ENCODE measurements around the gene ERCC6.

The ERCC6 gene

DNA sequence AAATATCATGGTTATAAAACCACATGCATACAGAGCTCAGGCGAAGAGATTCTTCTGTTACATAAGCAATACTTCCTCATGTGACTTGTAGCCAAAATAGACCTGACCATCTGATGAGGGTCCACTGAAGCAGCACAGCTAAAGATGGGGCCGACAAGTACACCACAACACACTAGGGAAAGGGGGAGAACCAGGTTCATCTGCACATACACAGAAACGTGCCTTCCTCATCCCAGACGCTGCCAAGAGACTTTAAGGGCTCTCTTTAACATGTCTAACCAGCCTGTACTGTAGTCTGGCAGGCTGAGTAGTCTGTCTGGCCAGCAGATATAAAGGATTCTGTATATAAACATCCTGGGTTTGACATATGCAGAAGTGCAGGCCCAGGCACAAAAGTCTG, 30.3 kb downstream of the ERCC6 start:
- DNase-seq: no peak

DNA sequence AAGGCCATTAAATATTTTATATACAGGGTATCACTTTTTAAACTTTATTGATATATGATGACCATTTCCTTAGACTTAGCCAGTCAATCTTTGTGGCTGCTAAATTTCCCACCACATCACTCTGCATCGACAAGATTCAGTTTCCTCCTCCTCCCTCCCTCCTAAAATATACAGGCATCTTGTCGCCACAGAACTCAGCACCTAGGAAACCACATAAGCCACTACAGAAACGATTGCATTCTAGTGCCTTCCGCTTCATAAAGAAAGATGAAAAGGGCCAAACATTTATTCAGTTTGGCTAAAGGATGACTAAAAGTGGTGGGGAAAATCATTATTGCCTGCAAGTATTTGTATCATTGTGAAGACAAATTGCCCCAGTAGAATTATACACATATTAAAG, 30.7 kb downstream of the ERCC6 start:
- no peak for DNase-seq

DNA sequence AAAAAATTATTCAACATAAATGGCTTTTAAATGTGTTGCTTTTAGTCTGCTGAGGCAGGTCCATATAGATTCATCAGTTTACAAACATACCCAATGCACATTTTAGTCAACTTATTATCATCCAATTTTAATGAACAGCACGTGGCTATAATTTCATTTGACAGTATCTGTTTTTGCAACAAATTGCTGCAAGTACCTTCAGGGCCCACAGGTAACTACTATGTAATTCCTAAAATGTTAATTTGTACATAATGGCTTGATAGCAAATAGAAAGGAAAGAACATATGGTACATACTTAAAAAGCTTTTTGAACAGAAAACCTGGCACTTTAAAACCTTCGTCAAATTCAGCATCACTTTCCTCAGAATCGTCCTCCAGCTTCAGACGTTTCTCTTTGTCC, 33.3 kb downstream of the ERCC6 start:
- DNase-seq: no peak

DNA sequence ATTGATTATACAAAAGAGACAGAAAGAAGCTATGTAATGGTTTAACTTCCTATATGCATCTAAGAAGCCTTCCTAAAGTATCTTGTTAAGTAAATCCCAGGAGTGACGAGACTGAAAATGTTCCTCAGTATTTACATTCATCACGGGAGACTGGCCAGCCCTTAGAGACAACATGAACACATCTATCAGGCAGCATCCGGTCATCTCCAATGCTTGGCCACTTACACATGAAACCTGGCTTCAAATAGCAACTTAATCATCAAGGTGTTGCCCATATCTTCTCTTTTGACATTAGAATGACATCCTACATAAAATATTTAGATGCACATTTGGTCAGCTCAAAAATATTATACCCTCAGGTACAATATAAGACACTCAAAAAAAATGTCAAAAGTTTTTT, 33.8 kb downstream of the ERCC6 start:
- no peak for DNase-seq

DNA sequence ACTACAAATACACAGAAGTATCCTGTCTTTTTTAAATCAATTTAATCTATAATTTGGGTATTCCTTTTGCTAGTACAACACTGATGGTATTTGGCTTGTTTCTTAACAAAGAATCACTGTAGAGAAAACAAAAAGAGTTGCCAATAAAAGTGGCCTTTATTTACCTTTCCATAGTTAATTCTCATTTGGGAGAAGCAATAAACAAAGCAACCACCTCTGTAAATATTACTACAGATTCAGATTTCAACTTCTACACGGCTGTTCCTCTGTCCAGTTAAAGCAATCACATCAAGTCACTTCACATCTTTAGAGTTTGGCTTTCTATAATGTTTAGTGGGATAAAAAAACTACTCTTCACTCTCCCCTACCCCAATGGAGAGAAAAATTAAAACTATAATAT, 34.4 kb downstream of the ERCC6 start:
- no peak for DNase-seq

DNA sequence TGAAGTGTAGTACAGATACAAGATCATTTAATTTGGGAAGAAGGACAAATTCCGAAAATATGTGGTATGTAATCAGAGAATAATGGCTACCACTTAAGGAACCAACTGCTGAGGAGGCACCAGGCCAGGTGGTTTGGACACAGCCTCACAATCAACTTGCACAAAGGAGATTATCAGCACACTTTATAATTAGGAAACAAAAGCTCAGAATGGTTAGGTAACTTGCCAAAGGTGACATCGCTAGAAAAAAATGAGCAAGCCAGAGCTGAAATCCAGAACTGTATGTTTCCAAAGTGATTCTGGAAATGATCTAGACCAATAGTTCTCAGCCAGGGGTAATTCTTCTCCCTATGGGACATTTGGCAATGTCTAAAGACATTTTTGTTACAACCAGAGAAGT, 36.6 kb downstream of the ERCC6 start:
- DNase-seq: peak; percentile 37

DNA sequence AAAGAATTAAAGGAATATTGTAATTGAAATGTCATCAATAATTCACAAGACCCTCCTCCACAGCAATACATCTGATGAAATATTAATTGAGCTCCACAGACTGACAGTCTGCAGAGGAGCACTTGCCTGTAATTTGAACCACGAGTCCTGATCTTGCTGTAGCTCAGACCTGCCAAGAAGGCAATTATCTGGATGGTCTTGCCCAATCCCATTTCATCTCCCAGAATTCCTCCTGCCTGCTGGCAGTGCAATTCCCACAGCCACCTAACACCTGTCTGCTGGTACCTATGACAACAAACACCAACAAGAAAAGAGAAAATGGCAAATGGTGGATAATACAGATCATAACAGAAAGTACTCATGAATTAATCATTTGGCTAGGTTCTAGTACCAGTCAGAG, 38.5 kb downstream of the ERCC6 start:
- no peak for DNase-seq

DNA sequence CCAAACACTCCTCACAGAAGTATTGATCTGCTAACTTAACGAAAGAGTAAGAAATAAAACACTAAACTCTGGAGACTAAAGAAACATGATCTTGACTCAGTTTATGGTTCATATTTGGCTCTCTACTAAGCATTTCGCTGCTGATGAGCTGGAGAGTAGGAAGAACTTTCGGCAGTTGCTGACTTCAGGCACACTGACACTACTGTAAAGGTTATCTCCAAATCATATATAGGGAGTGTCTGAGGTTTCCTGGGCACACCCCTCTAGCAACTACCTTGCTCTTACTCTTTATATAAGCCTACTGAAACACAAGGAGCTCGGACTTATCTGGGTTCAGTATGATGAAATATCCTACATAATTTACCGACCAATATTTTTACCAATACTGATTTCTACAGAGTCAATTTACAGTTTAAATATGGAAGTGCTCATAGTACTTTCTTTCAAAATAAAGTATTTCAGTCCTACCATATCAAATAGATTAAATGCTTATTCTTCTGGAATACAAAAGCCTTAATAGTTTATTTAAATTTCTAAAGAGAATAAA, 39.5 kb downstream of the ERCC6 start:
- no peak for DNase-seq

DNA sequence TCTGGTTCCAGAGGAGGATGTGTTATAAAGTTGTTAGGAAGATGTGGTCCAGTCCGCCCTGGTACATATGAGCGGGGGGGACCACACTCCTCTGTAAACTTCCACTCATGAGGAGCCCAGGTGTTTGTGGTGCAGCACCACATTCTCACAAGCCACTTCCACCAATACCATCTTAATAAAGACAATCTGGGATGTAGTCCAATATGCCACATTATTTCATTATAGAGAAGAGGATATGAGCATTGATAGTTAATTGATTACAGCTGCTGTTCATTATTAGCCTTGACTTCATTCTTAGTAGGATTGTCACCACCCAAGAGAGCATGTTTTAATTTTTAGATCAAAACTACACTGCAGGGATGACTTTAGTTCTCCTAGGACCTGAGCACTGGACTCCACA, 40.5 kb downstream of the ERCC6 start:
- DNase-seq: peak; percentile 9

DNA sequence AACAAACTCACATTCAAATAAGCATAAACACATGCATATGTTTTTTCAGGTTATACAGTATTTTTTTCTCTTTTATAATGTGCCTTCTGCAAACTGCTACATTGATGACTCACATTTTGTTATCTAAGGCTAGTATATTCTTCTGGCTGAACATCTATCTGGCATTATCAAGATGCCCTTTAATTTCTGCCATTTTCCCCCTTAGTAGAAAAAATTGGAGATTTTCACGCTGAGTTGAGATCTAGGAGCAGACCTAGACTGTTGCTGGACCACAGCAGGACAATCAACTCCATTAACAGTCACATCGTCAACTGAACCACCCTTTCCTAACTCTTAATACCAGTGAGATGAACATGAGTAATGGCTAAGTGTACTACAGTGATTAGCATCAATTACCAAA, 41.6 kb downstream of the ERCC6 start:
- no peak for DNase-seq

DNA sequence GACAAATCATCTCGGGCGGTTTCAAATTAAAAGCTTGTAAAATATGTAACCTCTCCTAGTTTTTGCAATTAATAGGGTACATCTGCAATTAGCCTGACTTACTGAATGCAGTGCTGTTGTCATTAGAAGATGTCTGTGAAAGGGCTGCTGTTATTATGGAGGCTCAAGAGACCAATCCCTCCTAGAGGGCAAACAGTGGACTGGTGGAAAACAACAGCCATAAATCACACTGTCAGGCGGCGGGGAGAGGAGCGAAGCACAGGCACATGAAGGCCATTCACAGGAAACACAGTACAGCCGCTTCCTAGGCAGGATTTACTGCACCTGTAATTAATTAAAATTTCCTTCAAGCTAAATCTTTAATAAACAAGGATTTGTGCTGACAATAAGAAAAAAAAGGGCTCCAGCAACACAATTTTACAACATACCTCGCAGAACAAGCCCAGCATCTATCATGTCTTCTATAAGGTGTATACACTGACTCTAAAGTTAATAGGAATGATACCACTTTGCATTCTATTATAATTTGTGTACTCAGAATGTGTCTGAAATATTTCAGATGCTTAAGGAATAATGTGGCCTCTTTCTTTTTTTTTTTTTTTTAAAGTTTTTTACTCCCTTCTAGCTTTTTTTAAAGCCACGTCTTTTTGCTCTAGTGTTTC, 50.7 kb downstream of the ERCC6 start:
- no peak for DNase-seq

DNA sequence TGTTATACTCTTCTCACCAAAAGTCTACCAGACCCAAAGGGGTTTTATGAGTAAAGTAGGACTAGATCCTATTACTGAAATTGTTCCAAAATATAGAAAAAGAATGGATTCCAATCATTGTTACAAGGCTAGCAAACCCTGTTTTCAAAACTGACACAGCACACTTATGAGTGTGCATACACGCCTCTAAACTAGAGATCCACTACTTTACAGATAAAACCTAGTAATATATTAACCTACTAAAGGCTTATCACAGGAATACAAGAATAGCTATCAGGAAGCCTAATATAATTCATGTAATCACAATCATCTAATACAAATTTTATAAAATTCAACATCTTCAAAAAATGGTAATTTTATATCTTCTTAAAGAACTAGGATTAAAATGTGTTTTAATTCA, 52.2 kb downstream of the ERCC6 start:
- DNase-seq: no peak

DNA sequence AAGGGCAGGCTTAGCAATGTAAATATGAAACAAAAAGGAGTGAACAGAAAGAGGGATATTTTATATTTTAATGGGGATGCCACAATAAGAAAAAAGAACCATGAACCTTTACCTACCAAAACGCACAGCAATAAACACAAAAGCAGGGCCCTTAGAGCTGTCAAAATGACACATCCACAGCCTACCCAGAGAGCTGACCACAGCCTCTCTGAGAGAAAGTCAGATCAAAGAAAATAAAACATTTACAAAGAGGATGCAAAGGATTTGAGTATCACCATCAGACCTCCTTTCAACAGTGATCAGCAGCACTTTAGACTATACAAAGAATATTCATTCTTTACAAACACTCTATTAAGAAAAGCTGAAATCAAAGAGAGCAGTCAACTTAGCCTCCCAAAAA, 52.9 kb downstream of the ERCC6 start:
- DNase-seq: no peak

DNA sequence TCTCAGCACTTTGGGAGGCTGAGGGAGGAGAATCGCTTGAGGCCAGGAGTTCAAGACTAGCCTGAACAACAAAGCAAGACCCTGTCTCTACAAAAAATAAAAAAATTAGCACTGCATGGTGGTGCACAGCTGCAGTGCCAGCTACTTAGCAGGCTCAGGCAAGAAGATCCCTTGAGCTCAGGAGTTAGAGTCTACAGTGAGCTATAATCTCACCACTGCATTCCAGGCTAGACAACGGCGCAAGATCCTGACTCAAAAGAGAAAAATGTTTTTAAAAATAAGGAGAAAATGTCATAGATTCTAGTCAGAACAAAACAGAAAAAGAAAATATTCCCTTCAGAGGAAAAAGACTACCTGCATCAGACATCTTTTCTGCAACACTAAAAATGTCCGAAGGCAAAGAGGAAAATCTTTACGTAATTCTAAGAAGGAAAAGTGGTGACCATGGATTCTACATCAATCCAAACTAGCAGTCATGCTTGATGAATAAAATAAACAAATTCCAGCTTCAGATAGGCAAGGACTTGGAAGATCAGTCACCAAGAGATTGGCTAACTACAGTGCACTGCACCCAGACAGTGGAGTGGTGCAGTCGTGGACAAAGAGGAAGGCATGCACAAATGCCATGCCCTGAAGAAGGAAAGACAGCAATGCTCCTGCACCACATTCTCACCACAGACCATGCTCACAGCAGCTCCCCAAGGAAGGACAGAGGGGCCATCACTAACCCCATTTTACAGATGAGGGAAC, 54.3 kb downstream of the ERCC6 start:
- DNase-seq: peak; percentile 63

DNA sequence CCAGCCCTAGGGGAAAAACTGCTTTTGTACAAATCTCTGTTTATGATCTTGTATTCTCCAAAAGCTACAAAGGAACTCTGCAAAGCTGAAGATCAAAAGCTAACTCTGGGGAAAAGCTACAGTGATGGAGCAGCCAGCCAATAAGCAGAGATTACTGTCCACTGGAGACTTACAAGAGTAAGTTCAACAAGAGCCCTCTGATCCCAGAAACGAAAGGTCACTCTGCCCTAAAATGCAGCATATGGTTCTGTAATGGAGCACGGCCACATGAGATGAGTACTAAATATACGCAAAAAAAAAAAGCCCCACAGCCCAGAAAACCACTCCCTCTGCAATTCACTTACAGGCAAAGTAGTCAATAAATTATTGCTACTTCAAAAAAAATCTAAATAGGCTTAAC, 60.1 kb downstream of the ERCC6 start:
- DNase-seq: no peak

DNA sequence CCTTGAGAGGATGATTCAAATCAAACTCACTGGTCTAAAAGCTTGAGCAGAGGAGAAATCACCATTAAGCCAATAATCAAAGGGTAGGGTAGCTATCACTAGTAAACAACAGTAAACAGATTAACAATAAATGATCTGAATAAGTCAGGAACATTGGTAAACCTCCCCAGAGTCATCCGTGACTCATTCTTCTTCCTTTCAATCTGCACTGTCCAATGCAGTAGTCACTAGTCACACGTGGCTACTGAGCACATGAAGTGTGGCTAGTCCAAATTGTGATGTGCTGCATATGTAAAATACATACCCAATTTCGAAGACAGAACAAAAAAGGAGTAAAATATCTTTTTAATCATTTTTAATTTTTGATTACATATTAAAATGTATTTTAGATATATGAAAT, 64.0 kb downstream of the ERCC6 start:
- no peak for DNase-seq

DNA sequence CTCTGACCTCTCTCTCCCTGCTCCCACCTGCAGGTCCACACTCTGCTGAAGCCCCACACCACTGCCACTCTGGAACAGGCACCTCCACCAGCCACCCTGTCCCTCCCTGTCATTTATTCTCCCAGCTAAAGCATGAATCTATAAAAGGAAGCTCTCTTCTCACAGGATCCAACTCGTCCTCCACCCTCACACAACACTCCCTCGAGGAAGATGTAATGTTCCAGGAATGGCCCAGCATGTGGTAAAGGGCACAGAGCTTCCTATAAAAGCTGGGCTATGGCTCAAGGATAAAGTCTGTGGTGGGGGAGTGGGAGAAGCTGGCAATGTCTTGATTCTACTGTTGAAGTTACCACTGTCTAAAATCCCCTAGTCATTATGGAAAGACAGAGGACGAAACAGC, 67.4 kb downstream of the ERCC6 start:
- DNase-seq: no peak

DNA sequence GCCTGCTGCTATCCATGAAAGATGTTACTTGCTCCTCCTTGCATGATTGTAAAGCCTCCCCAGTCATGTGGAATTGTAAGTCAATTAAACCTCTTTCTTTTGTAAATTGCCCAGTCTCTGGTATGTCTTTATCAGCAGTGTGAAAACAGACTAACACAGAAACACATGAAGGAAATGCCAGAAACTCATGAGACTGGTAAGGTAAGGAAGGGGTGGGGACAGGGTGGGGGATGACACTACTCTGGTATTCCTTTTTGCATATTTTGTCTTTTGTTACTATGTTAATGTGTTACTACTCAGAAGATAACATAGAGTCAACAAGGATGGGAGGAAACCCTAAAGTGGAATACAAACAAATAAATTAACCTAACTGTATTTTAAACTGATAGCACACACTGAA, 73.2 kb downstream of the ERCC6 start:
- no peak for DNase-seq

Data from fibroblast of skin of scalp (primary cell).